Nephron (organoid): ENCODE results near the gene CASP3.

Experiments
- H3K27ac Mint-ChIP-seq, 3 experiments: 2 replicates each; pipeline ENCODE4 v1.8.0; 2020; ENCODE audit warnings: mixed read lengths in 3 of 3, mild to moderate bottlenecking in 2 of 3, moderate library complexity in 1 of 3
- H3K27me3 Mint-ChIP-seq: 2 replicates; pipeline ENCODE4 v1.8.0; 2021; ENCODE audit warnings: low read depth, mild to moderate bottlenecking, moderate library complexity, mixed read lengths
- H3K36me3 Mint-ChIP-seq: 2 replicates; pipeline ENCODE4 v1.8.0; 2020; ENCODE audit warnings: low read depth, mixed read lengths
- H3K4me1 Mint-ChIP-seq: 2 replicates; pipeline ENCODE4 v1.8.0; 2020; ENCODE audit warnings: mixed read lengths
- H3K4me3 Mint-ChIP-seq, 3 experiments: 2 replicates each; pipeline ENCODE4 v1.8.0; 2020; ENCODE audit warnings: mild to moderate bottlenecking in 3 of 3, mixed read lengths in 3 of 3, moderate library complexity in 2 of 3
- H3K9me3 Mint-ChIP-seq: 2 replicates; pipeline ENCODE4 v1.8.0; 2020; ENCODE audit warnings: mixed read lengths
- CTCF ChIP-seq, 3 experiments: fragments of 200-600 bp; sonication (generic); IDR thresholded peaks; one replicate each; pipeline ENCODE4 v1.5.0; 2021; ENCODE audit warnings: antibody characterized with exemption in 3 of 3; ENCODE audit not compliant: unreplicated experiment in 3 of 3

CASP3 gene

GRCh38 chr4:184675821-184676492, 26.7 kb upstream of the CASP3 start:
- Mint-ChIP-seq H3K27ac (no peak overlapping the region), H3K4me1 (no peaks in the 10 kb centered on the region), H3K9me3 (peaks cover 3% of the 10 kb centered on the region), H3K27me3 (no peaks in the 10 kb centered on the region), H3K36me3 (peaks cover 43% of the 10 kb centered on the region), H3K4me3 (no peak overlapping the region)
- no peak for TF ChIP-seq CTCF (IDR thresholded peaks at IDR 0.05; ENCODE audit: unreplicated experiment in 3 of 3)

DNA sequence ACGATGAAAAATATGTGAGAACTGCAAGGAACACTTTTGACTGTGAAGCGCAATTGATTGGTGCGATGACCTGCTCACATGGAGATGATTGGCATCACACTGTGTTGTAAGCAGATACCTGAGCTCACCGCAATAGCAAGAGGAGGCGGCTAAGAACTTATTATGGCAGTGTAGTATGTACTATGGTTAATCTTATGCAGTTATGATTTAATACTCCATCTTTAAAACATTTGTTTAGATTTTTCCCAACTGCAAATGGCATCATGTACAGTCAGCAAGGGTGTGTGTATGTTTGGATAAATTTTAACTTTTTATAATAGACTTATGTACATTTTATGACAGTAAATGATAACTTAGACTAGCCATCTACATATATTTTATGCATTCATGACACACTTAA, 25.8 kb upstream of the CASP3 start:
- no peak for TF ChIP-seq CTCF (IDR thresholded peaks at IDR 0.05; ENCODE audit: unreplicated experiment in 3 of 3)
- no peak overlapping the region for H3K4me3 Mint-ChIP-seq
- no peak overlapping the region for H3K27ac Mint-ChIP-seq

DNA sequence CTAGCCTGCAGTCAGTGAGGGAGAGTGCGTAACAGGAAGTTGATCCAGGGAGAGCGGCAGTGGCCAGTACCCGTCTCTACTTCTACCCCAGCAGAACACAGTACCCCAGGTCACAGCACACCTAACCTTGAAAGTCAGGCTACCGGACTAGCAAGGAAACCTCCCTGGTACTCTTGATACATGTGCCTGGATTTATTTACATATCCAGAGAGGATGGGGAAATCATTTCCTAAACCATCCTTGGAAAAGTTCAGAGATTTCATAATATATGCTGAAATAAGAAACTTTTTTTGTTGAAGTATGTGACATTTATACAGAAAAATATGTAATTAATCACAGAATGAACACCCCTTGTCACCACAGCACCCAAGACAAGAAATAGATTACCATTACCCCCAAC, 24.8 kb upstream of the CASP3 start:
- H3K9me3 Mint-ChIP-seq = no peaks in the 10 kb centered on the region
- H3K4me1 Mint-ChIP-seq = peaks cover 5% of the 10 kb centered on the region
- H3K27me3 Mint-ChIP-seq = no peaks in the 10 kb centered on the region
- peaks cover 26% of the 10 kb centered on the region for H3K36me3 Mint-ChIP-seq
- no peak overlapping the region for H3K4me3 Mint-ChIP-seq
- no peak overlapping the region for H3K27ac Mint-ChIP-seq
- TF ChIP-seq CTCF (IDR thresholded peaks at IDR 0.05; ENCODE audit: unreplicated experiment in 3 of 3) = no peak

More for the DNA sequence above, 25.8 kb upstream of the CASP3 start:
- peaks cover 36% of the 10 kb centered on the region for H3K36me3 Mint-ChIP-seq
- H3K27me3 Mint-ChIP-seq = no peaks in the 10 kb centered on the region
- H3K9me3 Mint-ChIP-seq = peaks cover 3% of the 10 kb centered on the region
- H3K4me1 Mint-ChIP-seq = no peaks in the 10 kb centered on the region

- Mint-ChIP-seq H3K4me1 (peaks cover 5% of the 10 kb centered on the region), H3K4me3 (no peak overlapping the region), H3K27ac (no peak overlapping the region), H3K9me3 (no peaks in the 10 kb centered on the region), H3K27me3 (no peaks in the 10 kb centered on the region), H3K36me3 (peaks cover 38% of the 10 kb centered on the region)
- TF ChIP-seq CTCF (IDR thresholded peaks at IDR 0.05; ENCODE audit: unreplicated experiment in 3 of 3) = no peak
Measured at GRCh38 chr4:184672741-184673140, 23.5 kb upstream of the CASP3 start.

DNA sequence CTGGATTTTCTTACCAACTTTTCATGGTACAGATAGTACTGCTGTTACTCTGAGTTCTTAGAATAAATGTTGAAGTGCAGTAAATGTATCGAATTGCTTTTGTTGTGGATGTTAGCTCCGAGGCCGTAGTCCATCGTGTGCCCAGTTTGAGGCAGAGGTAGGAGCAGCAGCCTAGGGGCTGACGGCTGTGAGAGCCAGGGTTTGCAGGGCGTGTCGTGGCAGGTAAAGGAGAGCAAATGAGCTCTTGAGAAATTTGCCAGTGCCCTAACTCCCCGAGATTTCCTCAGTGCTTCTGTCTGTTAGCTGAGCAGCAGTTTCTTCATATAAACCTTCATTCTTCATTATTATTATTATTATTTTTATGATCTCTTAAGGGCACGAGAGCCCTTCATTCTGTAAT, 21.9 kb upstream of the CASP3 start:
- Mint-ChIP-seq H3K4me1 (peaks cover 5% of the 10 kb centered on the region), H3K9me3 (no peaks in the 10 kb centered on the region)
- TF ChIP-seq CTCF (IDR thresholded peaks at IDR 0.05; ENCODE audit: unreplicated experiment in 3 of 3) = no peak

DNA sequence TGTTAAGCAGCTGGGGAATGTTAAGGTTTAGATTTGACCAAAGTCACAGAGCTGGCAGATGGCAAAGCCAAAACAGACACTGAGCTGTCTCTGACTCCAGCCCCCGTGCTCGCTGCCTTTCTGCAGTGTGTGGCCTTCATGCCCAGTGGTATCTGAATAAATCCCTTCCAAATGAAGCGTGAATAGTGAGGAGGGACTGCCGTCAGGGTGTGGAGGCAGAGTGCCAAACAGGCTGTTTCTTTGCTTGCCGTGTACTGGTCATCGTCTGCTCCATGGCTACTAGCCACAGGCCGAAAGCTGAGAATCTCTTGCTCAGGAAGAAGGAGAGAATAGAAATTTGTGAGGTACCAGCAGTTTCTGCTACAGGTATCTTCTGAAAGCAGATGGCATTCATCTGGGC, 20.0 kb upstream of the CASP3 start:
- H3K9me3 Mint-ChIP-seq = no peaks in the 10 kb centered on the region
- TF ChIP-seq CTCF (IDR thresholded peaks at IDR 0.05; ENCODE audit: unreplicated experiment in 3 of 3) = no peak
- no peak overlapping the region for H3K27ac Mint-ChIP-seq
- peaks cover 45% of the 10 kb centered on the region for H3K36me3 Mint-ChIP-seq
- peaks cover 5% of the 10 kb centered on the region for H3K4me1 Mint-ChIP-seq
- no peak overlapping the region for H3K4me3 Mint-ChIP-seq
- no peaks in the 10 kb centered on the region for H3K27me3 Mint-ChIP-seq

More for the DNA sequence above, 21.9 kb upstream of the CASP3 start:
- H3K36me3 Mint-ChIP-seq = peaks cover 46% of the 10 kb centered on the region
- no peak overlapping the region for H3K27ac Mint-ChIP-seq
- no peaks in the 10 kb centered on the region for H3K27me3 Mint-ChIP-seq
- H3K4me3 Mint-ChIP-seq = no peak overlapping the region
